Sigmoid colon (tissue), 7 donors: ENCODE measurements around the gene ABLIM3. TPM values are rescaled to one million over a fixed set of nuclear protein-coding genes. Genes with fewer than 3 reads are reported as not detected.
A peak's percentile ranks its signal among the peaks of the same experiment; 100 is the strongest.

Experiments
- DNase-seq: peaks from one replicate; pipeline ENCODE4 v3.0.0-alpha.2; 2019
- H3K27ac ChIP-seq, 4 donors: fragments of 200-600 bp; sonication (generic); one replicate each; pipeline ENCODE4 v1.5.1; 2016 to 2019; ENCODE audit warnings: mild to moderate bottlenecking in 1 of 4
- H3K27me3 ChIP-seq, 3 donors: fragments of 200-600 bp; sonication (generic); one replicate each; pipeline ENCODE4 v1.5.1; 2019; ENCODE audit warnings: mild to moderate bottlenecking in 1 of 3
- H3K36me3 ChIP-seq, 4 donors: fragments of 200-600 bp; sonication (generic); one replicate each; pipeline ENCODE4 v1.5.1; 2016 to 2019
- H3K4me1 ChIP-seq, 4 donors: fragments of 200-600 bp; sonication (generic); one replicate each; pipeline ENCODE4 v1.5.1; 2017 to 2019
- H3K4me3 ChIP-seq, 4 donors: fragments of 200-600 bp; sonication (generic); one replicate each; pipeline ENCODE4 v1.5.1; 2017 to 2019; ENCODE audit warnings: mild to moderate bottlenecking in 2 of 4, moderate library complexity in 1 of 4
- H3K9me3 ChIP-seq, 4 donors: fragments of 200-600 bp in 3 of 4; sonication (generic) in 3 of 4; one replicate each; pipeline versions ENCODE4 v1.5.1 to v1.6.1; 2013 to 2019
- CTCF ChIP-seq, 4 experiments: fragments of 450-650 bp in 3 of 4; fragments of 200-600 bp in 1 of 4; IDR thresholded peaks; one replicate each; pipeline ENCODE4 v1.5.1; 2016 to 2019; ENCODE audit warnings: antibody characterized with exemption in 4 of 4, mild to moderate bottlenecking in 3 of 4, moderate library complexity in 2 of 4
- EP300 ChIP-seq, 4 donors: sonication (generic); formaldehyde crosslinking; IDR thresholded peaks; one replicate each; pipeline ENCODE4 v1.6.1; 2017; ENCODE audit warnings: antibody characterized with exemption in 4 of 4
- POLR2A ChIP-seq, 2 donors: fragments of 450-650 bp; IDR thresholded peaks; one replicate each; pipeline ENCODE4 v1.6.1; 2016; ENCODE audit warnings: antibody characterized with exemption in 2 of 2, mild to moderate bottlenecking in 2 of 2, moderate library complexity in 2 of 2
- POLR2AphosphoS5 ChIP-seq, 4 donors: sonication (generic); formaldehyde crosslinking; IDR thresholded peaks; one replicate each; pipeline ENCODE4 v1.6.1; 2017; ENCODE audit warnings: antibody characterized with exemption in 4 of 4
- WGBS, 2 donors: extraction: QIAGEN DNeasy Blood & Tissue Kit; methylation state at CpG; one replicate each; pipeline ENCODE4 v1.1.7; 2013; 5-methylcytosine and 5-hydroxymethylcytosine counted together
- intact Hi-C: fragments of 100-400 bp; cut with DNase I; formaldehyde crosslinking; loops from one replicate; pipeline ENCODE4 v1.15.1; 2023
- polyA plus RNA-seq, 3 donors: library from polyadenylated mRNA; stranded (reverse); fragments of 200-250 nt; gene quantifications; one replicate each; pipeline ENCODE4 v1.2.3, GENCODE V29; 2013
- total RNA-seq, 4 donors: library from RNA; depleted of rRNA; stranded (reverse); fragments of >200 nt; gene quantifications; one replicate each; pipeline ENCODE4 v1.1.0, GENCODE V29; 2016
- donor health status: healthy with polysubstance abuse.
- donor health status: Bipolar disorder and iron deficiency.
- donor health status: healthy.

Gene ABLIM3
- total and polyA plus RNA-seq, 7 donors, result 5.8 to 19.9 (median 11.4) TPM

- H3K36me3 ChIP-seq, result peaks cover 0 to 7% (median 0%) of the 10 kb centered on the region in 4 donors
- intact Hi-C loops, result no loop called here
- no peaks in the 10 kb centered on the region for H3K9me3 ChIP-seq
- no peaks in the 10 kb centered on the region for H3K27me3 ChIP-seq
- no peaks in the 10 kb centered on the region for H3K4me1 ChIP-seq
- no peak overlapping the region for H3K27ac ChIP-seq
- no peak for DNase-seq
- WGBS, 2 donors, result 45 to 67% methylated on average over 4 of the region's 4 CpGs
- no peak overlapping the region for H3K4me3 ChIP-seq
- TF ChIP-seq EP300 (IDR thresholded peaks at IDR 0.05) (no peak), CTCF (IDR thresholded peaks at IDR 0.05) (no peak), POLR2A (IDR thresholded peaks at IDR 0.05) (no peak)
Measured at GRCh38 chr5:149237662-149238061, 96.4 kb downstream of the ABLIM3 start.

- Histone ChIP-seq H3K36me3 (peaks cover 0 to 7% (median 0%) of the 10 kb centered on the region in 4 donors), H3K4me1 (no peaks in the 10 kb centered on the region), H3K27me3 (no peaks in the 10 kb centered on the region), H3K4me3 (no peak overlapping the region), H3K27ac (no peak overlapping the region), H3K9me3 (no peaks in the 10 kb centered on the region)
- intact Hi-C loops, result no loop called here
- TF ChIP-seq EP300 (IDR thresholded peaks at IDR 0.05) (no peak), POLR2AphosphoS5 (IDR thresholded peaks at IDR 0.05) (no peak), POLR2A (IDR thresholded peaks at IDR 0.05) (no peak), CTCF (IDR thresholded peaks at IDR 0.05) (no peak)
- WGBS, 2 donors, result 34 to 64% methylated on average over 2 of the region's 2 CpGs
- DNase-seq, result no peak
Measured at GRCh38 chr5:149238540-149238939, 97.2 kb downstream of the ABLIM3 start.

- TF ChIP-seq EP300 (IDR thresholded peaks at IDR 0.05) (no peak), POLR2AphosphoS5 (IDR thresholded peaks at IDR 0.05) (no peak), CTCF (IDR thresholded peaks at IDR 0.05) (no peak), POLR2A (IDR thresholded peaks at IDR 0.05) (no peak)
- intact Hi-C loops, result no loop called here
- no peak overlapping the region for H3K27ac ChIP-seq
- H3K4me1 ChIP-seq, result no peaks in the 10 kb centered on the region
- no peaks in the 10 kb centered on the region for H3K9me3 ChIP-seq
- no peaks in the 10 kb centered on the region for H3K36me3 ChIP-seq
- DNase-seq, result no peak
- H3K4me3 ChIP-seq, result no peak overlapping the region
- no peaks in the 10 kb centered on the region for H3K27me3 ChIP-seq
- WGBS, 2 donors, result 73 to 77% methylated on average over 2 of the region's 2 CpGs
Measured at GRCh38 chr5:149239917-149240316, 98.6 kb downstream of the ABLIM3 start.

GRCh38 chr5:149240354-149240998 lies 99.2 kb downstream of the ABLIM3 start:
- Histone ChIP-seq H3K4me1 (no peaks in the 10 kb centered on the region), H3K27ac (no peak overlapping the region), H3K36me3 (no peaks in the 10 kb centered on the region), H3K4me3 (no peak overlapping the region), H3K9me3 (no peaks in the 10 kb centered on the region), H3K27me3 (no peaks in the 10 kb centered on the region)
- DNase-seq, result peak; percentile 69
- no peak for TF ChIP-seq POLR2A (IDR thresholded peaks at IDR 0.05)
- no peak for TF ChIP-seq POLR2AphosphoS5 (IDR thresholded peaks at IDR 0.05)
- intact Hi-C loops, result no loop called here
- WGBS, 2 donors, result 40 to 71% methylated on average over 13 of the region's 13 CpGs

- 81 to 89% methylated on average over 3 of the region's 3 CpGs for WGBS, 2 donors
- no peaks in the 10 kb centered on the region for H3K27me3 ChIP-seq
- H3K4me1 ChIP-seq, result no peaks in the 10 kb centered on the region
- H3K27ac ChIP-seq, result no peak overlapping the region
- no peak for TF ChIP-seq CTCF (IDR thresholded peaks at IDR 0.05)
- no peak for TF ChIP-seq POLR2AphosphoS5 (IDR thresholded peaks at IDR 0.05)
- no peak for TF ChIP-seq POLR2A (IDR thresholded peaks at IDR 0.05)
- TF ChIP-seq EP300 (IDR thresholded peaks at IDR 0.05), result no peak
- no peak for DNase-seq
- no peaks in the 10 kb centered on the region for H3K9me3 ChIP-seq
- no peak overlapping the region for H3K4me3 ChIP-seq
- intact Hi-C loops, result no loop called here
- no peaks in the 10 kb centered on the region for H3K36me3 ChIP-seq
Measured at GRCh38 chr5:149242339-149242738, 101.0 kb downstream of the ABLIM3 start.
